H9 (cell line): ENCODE results near the gene IRX2. TPM values are rescaled to one million over a fixed set of nuclear protein-coding genes. Genes with fewer than 3 reads are reported as not detected.

Experiments
- DNase-seq: peaks from one replicate; pipeline ENCODE4 v3.0.0-alpha.2; 2017
- H2AFZ ChIP-seq: one replicate; pipeline ENCODE4 v1.6.1; 2013; ENCODE audit warnings: mild to moderate bottlenecking, low read length, control low read depth, moderate library complexity
- H2AK5ac ChIP-seq: 2 replicates; pipeline ENCODE4 v1.6.1; 2013; ENCODE audit warnings: low read length, control low read depth, mixed read lengths; ENCODE audit not compliant: insufficient read length
- H2BK120ac ChIP-seq: one replicate; pipeline ENCODE4 v1.6.1; 2013; ENCODE audit warnings: low read depth, mild to moderate bottlenecking, low read length, control low read depth, inconsistent platforms; ENCODE audit not compliant: poor library complexity, severe bottlenecking
- H2BK12ac ChIP-seq: 2 replicates; pipeline ENCODE4 v1.6.1; 2013; ENCODE audit warnings: low read length, control low read depth, mixed read lengths, low read depth; ENCODE audit not compliant: insufficient read length
- H2BK15ac ChIP-seq: 2 replicates; pipeline ENCODE4 v1.6.1; 2013; ENCODE audit warnings: low read depth, low read length, control low read depth
- H2BK20ac ChIP-seq: one replicate; pipeline ENCODE4 v1.6.1; 2013; ENCODE audit warnings: low read depth, mild to moderate bottlenecking, low read length, control low read depth, inconsistent platforms; ENCODE audit not compliant: poor library complexity, severe bottlenecking
- H2BK5ac ChIP-seq: 2 replicates; pipeline ENCODE4 v1.6.1; 2013; ENCODE audit warnings: low read length, control low read depth, mixed read lengths; ENCODE audit not compliant: insufficient read length
- H3K14ac ChIP-seq: 2 replicates; pipeline ENCODE4 v1.6.1; 2013; ENCODE audit warnings: low read length, control low read depth; ENCODE audit not compliant: insufficient read depth
- H3K18ac ChIP-seq: 2 replicates; pipeline ENCODE4 v1.6.1; 2013; ENCODE audit warnings: low read depth, mild to moderate bottlenecking, mixed read lengths, low read length, control low read depth; ENCODE audit not compliant: insufficient read length
- H3K23ac ChIP-seq: 2 replicates; pipeline ENCODE4 v1.6.1; 2013; ENCODE audit warnings: low read length, control low read depth, mixed read lengths, low read depth; ENCODE audit not compliant: insufficient read length
- H3K23me2 ChIP-seq: 2 replicates; pipeline ENCODE4 v1.6.1; 2013; ENCODE audit warnings: low read depth, mild to moderate bottlenecking, mixed read lengths, low read length, control low read depth; ENCODE audit not compliant: insufficient read length, poor library complexity, severe bottlenecking
- H3K27ac ChIP-seq: 2 replicates; pipeline ENCODE4 v1.5.1; 2013; ENCODE audit warnings: low read length, control low read depth, mixed read lengths, low read depth; ENCODE audit not compliant: insufficient read length
- H3K27me3 ChIP-seq: 2 replicates; pipeline ENCODE4 v1.6.1; 2013; ENCODE audit warnings: low read length, control low read depth, inconsistent platforms; ENCODE audit not compliant: insufficient read depth
- H3K4ac ChIP-seq: 2 replicates; pipeline ENCODE4 v1.6.1; 2013; ENCODE audit warnings: low read depth, mild to moderate bottlenecking, control low read depth, inconsistent platforms, low read length, moderate library complexity
- H3K4me1 ChIP-seq: 2 replicates; pipeline ENCODE4 v1.6.1; 2013; ENCODE audit warnings: low read length, control low read depth, inconsistent platforms; ENCODE audit not compliant: insufficient read depth
- H3K4me2 ChIP-seq: 2 replicates; pipeline ENCODE4 v1.6.1; 2013; ENCODE audit warnings: low read length, control low read depth, mixed read lengths; ENCODE audit not compliant: insufficient read length, insufficient read depth
- H3K56ac ChIP-seq: 2 replicates; pipeline ENCODE4 v1.6.1; 2013; ENCODE audit warnings: low read depth, mild to moderate bottlenecking, mixed read lengths, low read length, control low read depth; ENCODE audit not compliant: insufficient read length
- H3K79me1 ChIP-seq: 2 replicates; pipeline ENCODE4 v1.6.1; 2013; ENCODE audit warnings: low read depth, mild to moderate bottlenecking, moderate library complexity, low read length, control low read depth, inconsistent platforms; ENCODE audit not compliant: insufficient read depth, poor library complexity, severe bottlenecking
- H3K79me2 ChIP-seq: 2 replicates; pipeline ENCODE4 v1.6.1; 2013; ENCODE audit warnings: low read length, control low read depth, inconsistent platforms; ENCODE audit not compliant: insufficient read depth
- H3K9ac ChIP-seq: 2 replicates; pipeline ENCODE4 v1.6.1; 2013; ENCODE audit warnings: low read length, control low read depth, mixed read lengths; ENCODE audit not compliant: insufficient read length; ENCODE audit errors: extremely low read depth
- H3K9me3 ChIP-seq: one replicate; pipeline ENCODE4 v1.6.1; 2013; ENCODE audit warnings: low read depth, low read length, inconsistent platforms; ENCODE audit not compliant: control insufficient read depth
- H3T11ph ChIP-seq: one replicate; pipeline ENCODE4 v1.6.1; 2013; ENCODE audit warnings: mild to moderate bottlenecking, low read length, control low read depth, inconsistent platforms
- H4K20me1 ChIP-seq: one replicate; pipeline ENCODE4 v1.6.1; 2013; ENCODE audit not compliant: control insufficient read depth, insufficient read length, insufficient read depth
- H4K5ac ChIP-seq: 2 replicates; pipeline ENCODE4 v1.6.1; 2013; ENCODE audit warnings: low read depth, mild to moderate bottlenecking, mixed read lengths, low read length, control low read depth; ENCODE audit not compliant: insufficient read length
- H4K8ac ChIP-seq: replicated peaks from 2 replicates; pipeline ENCODE4 v1.6.1; 2013; ENCODE audit warnings: low read length, control low read depth, mixed read lengths, low read depth; ENCODE audit not compliant: insufficient read length
- H4K91ac ChIP-seq: 2 replicates; pipeline ENCODE4 v1.6.1; 2013; ENCODE audit warnings: low read depth, mild to moderate bottlenecking, moderate library complexity, mixed read lengths, low read length, control low read depth; ENCODE audit not compliant: insufficient read length
- H3K27ac Mint-ChIP-seq, 3 experiments: 2 replicates in 2 of 3; 3 replicates in 1 of 3; pipeline ENCODE4 v1.8.0; 2020 to 2021; ENCODE audit warnings: mixed read lengths in 3 of 3, mild to moderate bottlenecking in 1 of 3, moderate library complexity in 1 of 3
- H3K27me3 Mint-ChIP-seq: 2 replicates; pipeline ENCODE4 v1.8.0; 2021; ENCODE audit warnings: low read depth, mild to moderate bottlenecking, moderate library complexity, mixed read lengths
- H3K36me3 Mint-ChIP-seq, 3 experiments: 2 replicates in 2 of 3; 3 replicates in 1 of 3; pipeline ENCODE4 v1.8.0; 2020 to 2021; ENCODE audit warnings: low read depth in 3 of 3, mixed read lengths in 3 of 3; ENCODE audit not compliant: insufficient read depth in 1 of 3
- H3K4me1 Mint-ChIP-seq, 2 experiments: 2 replicates each; pipeline ENCODE4 v1.8.0; 2020; ENCODE audit warnings: mixed read lengths in 2 of 2
- H3K4me3 Mint-ChIP-seq, 2 experiments: 2 replicates in 1 of 2; 3 replicates in 1 of 2; pipeline ENCODE4 v1.8.0; 2020 to 2021; ENCODE audit warnings: mild to moderate bottlenecking in 2 of 2, mixed read lengths in 2 of 2, moderate library complexity in 1 of 2
- H3K9me3 Mint-ChIP-seq, 2 experiments: 2 replicates in 1 of 2; 3 replicates in 1 of 2; pipeline ENCODE4 v1.8.0; 2020; ENCODE audit warnings: mild to moderate bottlenecking in 2 of 2, mixed read lengths in 2 of 2, moderate library complexity in 1 of 2
- WGBS: extraction: QIAGEN DNeasy Blood & Tissue Kit; methylation state at CpG from one replicate; pipeline ENCODE4 v1.1.7; 2013; ENCODE audit warnings: missing lambda C conversion rate, low lambda C conversion rate, mixed read lengths; ENCODE audit not compliant: insufficient read length; ENCODE audit errors: extremely low coverage; 5-methylcytosine and 5-hydroxymethylcytosine counted together
- total RNA-seq: library from RNA; stranded (reverse); gene quantifications from 2 replicates; pipeline ENCODE4 v1.2.1, GENCODE V29; 2021
- TF ChIP-seq, protein P1 (sequence below): fragments of 200-600 bp; sonication (generic); conservative IDR thresholded peaks from 3 replicates; pipeline ENCODE4 v1.8.0; 2021; ENCODE audit warnings: antibody characterized with exemption, mild to moderate bottlenecking

Gene IRX2
- total RNA-seq, 1 experiment from 2014 or later, result 91.6 TPM

DNA sequence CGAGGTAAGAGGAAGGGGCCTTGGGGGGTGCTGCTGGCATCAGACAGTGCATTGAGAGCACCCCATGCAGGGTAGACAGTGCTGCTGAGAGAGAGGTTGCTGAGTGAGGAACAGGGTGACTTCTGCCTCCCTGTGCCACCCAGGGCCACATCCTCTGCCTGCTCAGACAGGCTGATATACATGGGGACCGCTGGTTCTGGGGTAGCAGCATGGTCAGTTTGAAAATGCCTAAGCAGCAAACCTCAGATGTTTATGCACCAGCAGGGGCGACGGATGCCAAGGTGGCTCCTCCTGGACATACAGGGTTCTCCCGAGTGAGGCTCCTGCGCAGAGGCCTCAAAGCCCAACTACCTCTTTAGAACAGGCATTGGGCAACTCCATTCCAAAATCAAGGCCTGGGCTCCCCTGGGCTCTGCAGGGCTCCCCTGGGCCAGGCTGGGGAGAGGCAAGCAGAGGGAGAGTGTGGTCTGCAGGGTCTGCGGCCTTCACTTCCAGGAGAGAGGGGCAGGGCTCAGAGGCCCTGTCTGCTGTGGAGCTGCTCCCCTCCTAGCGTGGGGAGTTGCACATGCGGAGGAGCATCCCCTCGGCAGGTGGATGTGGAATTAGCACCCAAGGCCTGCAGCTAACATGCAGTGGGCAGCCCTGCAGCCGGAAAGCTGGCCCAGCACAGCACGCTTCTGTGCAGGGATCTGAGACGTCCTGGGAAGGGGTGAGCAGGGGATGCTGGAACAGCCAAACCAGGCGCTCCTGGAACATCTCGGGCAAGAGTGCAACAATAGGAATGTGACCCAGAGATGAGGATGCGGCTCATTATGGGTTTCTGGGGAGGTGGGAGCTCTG is 46.5 kb downstream of the IRX2 start:
- H3K79me1 ChIP-seq, result no peaks in the 10 kb centered on the region
- H3K4me1 ChIP-seq, result no peaks in the 10 kb centered on the region
- H3K9me3 ChIP-seq, result no peaks in the 10 kb centered on the region
- no peak overlapping the region for H2BK120ac ChIP-seq
- no peak overlapping the region for H4K8ac ChIP-seq
- H2AFZ ChIP-seq, result no peak overlapping the region
- Mint-ChIP-seq H3K36me3 (no peaks in the 10 kb centered on the region), H3K27ac (no peak overlapping the region), H3K27me3 (peaks cover 12% of the 10 kb centered on the region), H3K9me3 (no peaks in the 10 kb centered on the region), H3K4me3 (no peak overlapping the region), H3K4me1 (peaks cover 8% of the 10 kb centered on the region in 2 experiments)
- no peak overlapping the region for H4K5ac ChIP-seq
- H3K18ac ChIP-seq, result no peak overlapping the region
- H3K14ac ChIP-seq, result no peak overlapping the region
- no peak overlapping the region for H3K4ac ChIP-seq
- no peak overlapping the region for H2BK5ac ChIP-seq
- H3K9ac ChIP-seq, result no peak overlapping the region
- H4K20me1 ChIP-seq, result no peaks in the 10 kb centered on the region
- H3K23me2 ChIP-seq, result no peaks in the 10 kb centered on the region
- H4K91ac ChIP-seq, result no peak overlapping the region
- H2BK12ac ChIP-seq, result no peak overlapping the region
- no peak overlapping the region for H2BK20ac ChIP-seq
- no peak overlapping the region for H3T11ph ChIP-seq
- DNase-seq, result no peak
- H3K27me3 ChIP-seq, result no peaks in the 10 kb centered on the region
- H3K79me2 ChIP-seq, result no peaks in the 10 kb centered on the region
- WGBS, result no CpG with 5 or more reads among the region's 16 CpGs
- H2AK5ac ChIP-seq, result no peak overlapping the region
- no peak overlapping the region for H3K4me2 ChIP-seq
- no peak overlapping the region for H2BK15ac ChIP-seq
- no peak overlapping the region for H3K27ac ChIP-seq
- TF ChIP-seq, protein P1, sequence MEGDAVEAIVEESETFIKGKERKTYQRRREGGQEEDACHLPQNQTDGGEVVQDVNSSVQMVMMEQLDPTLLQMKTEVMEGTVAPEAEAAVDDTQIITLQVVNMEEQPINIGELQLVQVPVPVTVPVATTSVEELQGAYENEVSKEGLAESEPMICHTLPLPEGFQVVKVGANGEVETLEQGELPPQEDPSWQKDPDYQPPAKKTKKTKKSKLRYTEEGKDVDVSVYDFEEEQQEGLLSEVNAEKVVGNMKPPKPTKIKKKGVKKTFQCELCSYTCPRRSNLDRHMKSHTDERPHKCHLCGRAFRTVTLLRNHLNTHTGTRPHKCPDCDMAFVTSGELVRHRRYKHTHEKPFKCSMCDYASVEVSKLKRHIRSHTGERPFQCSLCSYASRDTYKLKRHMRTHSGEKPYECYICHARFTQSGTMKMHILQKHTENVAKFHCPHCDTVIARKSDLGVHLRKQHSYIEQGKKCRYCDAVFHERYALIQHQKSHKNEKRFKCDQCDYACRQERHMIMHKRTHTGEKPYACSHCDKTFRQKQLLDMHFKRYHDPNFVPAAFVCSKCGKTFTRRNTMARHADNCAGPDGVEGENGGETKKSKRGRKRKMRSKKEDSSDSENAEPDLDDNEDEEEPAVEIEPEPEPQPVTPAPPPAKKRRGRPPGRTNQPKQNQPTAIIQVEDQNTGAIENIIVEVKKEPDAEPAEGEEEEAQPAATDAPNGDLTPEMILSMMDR, result no peak
- no peak overlapping the region for H3K23ac ChIP-seq
- H3K56ac ChIP-seq, result no peak overlapping the region
